H1 (cell line): Measurements from ENCODE around the gene TRIM59. TPM values are rescaled to one million over a fixed set of nuclear protein-coding genes. Genes with fewer than 3 reads are reported as not detected.

Experiments
- EGR1 ChIP-seq: IDR thresholded peaks from 2 replicates; pipeline ENCODE4 v1.6.1; 2011; ENCODE audit warnings: low read depth, low read length, borderline replicate concordance
- TAF7 ChIP-seq: optimal IDR thresholded peaks from 2 replicates; pipeline ENCODE3; 2011; ENCODE audit warnings: low read depth, mild to moderate bottlenecking, inconsistent platforms, low read length, moderate library complexity, borderline replicate concordance
- polyA plus RNA-seq, 7 experiments: library from polyadenylated mRNA; depleted of rRNA in 3 of 7; stranded (reverse) in 5 of 7; unstranded in 2 of 7; fragments of >200 nt in 5 of 7; fragments of 200-250 nt in 2 of 7; gene quantifications; 1 replicate in 5 of 7; 2 replicates in 1 of 7; 4 replicates in 1 of 7; pipeline versions ENCODE4 v1.2.1 to v1.2.3, GENCODE V29; 2011 to 2013; ENCODE audit warnings: missing spikeins in 2 of 7, mixed read lengths in 2 of 7
- total RNA-seq: library from RNA; stranded (reverse); fragmentation: NEBNext Ultra II Directional; extraction: Animal tissue kit (Norgen Biotek cat#: 25700); gene quantifications from 2 replicates; pipeline ENCODE4 v1.2.1, GENCODE V29; 2021
- TF ChIP-seq, protein P1 (sequence below): IDR thresholded peaks from 2 replicates; pipeline ENCODE4 v1.6.1; 2012; ENCODE audit warnings: low read length, inconsistent platforms

Gene TRIM59
- total and polyA plus RNA-seq, 2 of the 8 experiments (the other 6 are each of a cell fraction or from before 2014, with no cell fraction given) = 11.6 to 53.4 TPM

DNA sequence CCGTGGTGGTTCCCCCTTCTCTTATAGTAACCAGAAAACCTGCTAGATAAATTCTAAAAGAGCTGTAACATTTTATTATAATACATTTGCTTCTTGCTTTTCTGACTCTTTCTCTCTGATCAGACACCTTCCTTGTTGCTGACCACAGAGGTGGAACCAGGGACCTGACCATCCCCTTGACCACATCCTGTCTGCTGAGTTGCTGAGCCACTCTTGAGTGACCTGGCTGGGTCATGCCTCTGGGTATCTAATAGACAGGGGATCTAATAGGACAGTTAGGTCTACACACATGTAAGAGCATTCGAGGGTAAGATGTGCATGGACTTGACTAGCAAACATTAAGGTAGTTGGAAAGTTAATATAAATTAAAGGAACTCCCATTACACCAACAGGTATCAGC lies 22.8 kb upstream of the TRIM59 start (continued):
- TF ChIP-seq, protein P1, sequence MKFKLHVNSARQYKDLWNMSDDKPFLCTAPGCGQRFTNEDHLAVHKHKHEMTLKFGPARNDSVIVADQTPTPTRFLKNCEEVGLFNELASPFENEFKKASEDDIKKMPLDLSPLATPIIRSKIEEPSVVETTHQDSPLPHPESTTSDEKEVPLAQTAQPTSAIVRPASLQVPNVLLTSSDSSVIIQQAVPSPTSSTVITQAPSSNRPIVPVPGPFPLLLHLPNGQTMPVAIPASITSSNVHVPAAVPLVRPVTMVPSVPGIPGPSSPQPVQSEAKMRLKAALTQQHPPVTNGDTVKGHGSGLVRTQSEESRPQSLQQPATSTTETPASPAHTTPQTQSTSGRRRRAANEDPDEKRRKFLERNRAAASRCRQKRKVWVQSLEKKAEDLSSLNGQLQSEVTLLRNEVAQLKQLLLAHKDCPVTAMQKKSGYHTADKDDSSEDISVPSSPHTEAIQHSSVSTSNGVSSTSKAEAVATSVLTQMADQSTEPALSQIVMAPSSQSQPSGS = no peak
- TF ChIP-seq TAF7 (no peak), EGR1 (no peak)
- TF ChIP-seq, all 59 proteins: peak for 0
